RKO (cell line): Measurements from ENCODE around the gene OPALIN.

Experiments
- DNase-seq: peaks from one replicate; pipeline ENCODE4 v3.0.0-alpha.2; 2016; ENCODE audit warnings: low spot score

Gene OPALIN

GRCh38 chr10:96299383-96299782, 59.4 kb downstream of the OPALIN start:
- DNase-seq = no peak

GRCh38 chr10:96298362-96298761, 60.4 kb downstream of the OPALIN start:
- DNase-seq = no peak

GRCh38 chr10:96297486-96297885, 61.3 kb downstream of the OPALIN start:
- DNase-seq = no peak

GRCh38 chr10:96295475-96295874, 63.3 kb downstream of the OPALIN start:
- no peak for DNase-seq
